K562 (cell line): Measurements from ENCODE around the gene ARHGDIA. TPM values are rescaled to one million over a fixed set of nuclear protein-coding genes. Genes with fewer than 3 reads are reported as not detected.

ENCODE experiments used
- ESRRB ChIP-seq: fragments of 250-450 bp; sonication (Bioruptor Pico); IDR thresholded peaks from 2 replicates; pipeline ENCODE4 v1.5.0; 2020; ENCODE audit warnings: mild to moderate bottlenecking, moderate library complexity, borderline replicate concordance
- HDAC2 ChIP-seq: fragments of 450-650 bp; IDR thresholded peaks from 2 replicates; pipeline ENCODE4 v1.6.1; 2016; ENCODE audit warnings: mild to moderate bottlenecking
- HES1 ChIP-seq: fragments of 450-650 bp; IDR thresholded peaks from 2 replicates; pipeline ENCODE4 v1.6.1; 2016; ENCODE audit warnings: low read depth, mild to moderate bottlenecking, moderate library complexity
- HSF4 ChIP-seq: fragments of 250-450 bp; sonication (Bioruptor Pico); IDR thresholded peaks from 2 replicates; pipeline ENCODE4 v2.1.2; 2022; ENCODE audit warnings: mild to moderate bottlenecking, moderate library complexity, borderline replicate concordance
- ILF3 ChIP-seq: fragments of 450-650 bp; IDR thresholded peaks from 2 replicates; pipeline ENCODE4 v1.6.1; 2018; ENCODE audit warnings: antibody characterized with exemption, mild to moderate bottlenecking, moderate library complexity, borderline replicate concordance
- MTA3 ChIP-seq: fragments of 450-650 bp; formaldehyde crosslinking; IDR thresholded peaks from 2 replicates; pipeline ENCODE4 v1.6.1; 2017; ENCODE audit warnings: mild to moderate bottlenecking, borderline replicate concordance
- NFYB ChIP-seq: IDR thresholded peaks from 2 replicates; pipeline ENCODE4 v1.6.1; 2011; ENCODE audit warnings: mild to moderate bottlenecking, moderate library complexity; ENCODE audit not compliant: insufficient read length; ENCODE audit errors: extremely low read depth
- POLR2A ChIP-seq: fragments of 450-650 bp; conservative IDR thresholded peaks from 2 replicates; pipeline ENCODE4 v1.6.1; 2016
- POLR2AphosphoS5 ChIP-seq: IDR thresholded peaks from 2 replicates; pipeline ENCODE4 v1.6.1; 2011; ENCODE audit warnings: mild to moderate bottlenecking, low read depth, low read length, moderate library complexity; ENCODE audit not compliant: control insufficient read depth, insufficient read depth
- PRPF4 ChIP-seq: fragments of 200-400 bp; formaldehyde crosslinking; IDR thresholded peaks from one replicate; pipeline ENCODE4 v1.6.1; 2017; ENCODE audit warnings: low read length, low read depth, mild to moderate bottlenecking; ENCODE audit not compliant: insufficient read depth, poor library complexity, severe bottlenecking
- RBM39 ChIP-seq: fragments of 200-400 bp; formaldehyde crosslinking; optimal IDR thresholded peaks from 2 replicates; pipeline ENCODE3; 2018; ENCODE audit warnings: low read depth, low read length
- SMARCE1 ChIP-seq: fragments of 450-650 bp; IDR thresholded peaks from 2 replicates; pipeline ENCODE4 v1.7.1; 2016; ENCODE audit warnings: mild to moderate bottlenecking
- STAG1 ChIP-seq: sonication (generic); formaldehyde crosslinking; IDR thresholded peaks from 2 replicates; pipeline ENCODE4 v1.5.0; 2020; ENCODE audit warnings: missing genetic modification reagents, borderline replicate concordance
- ZNF224 ChIP-seq: sonication (generic); formaldehyde crosslinking; IDR thresholded peaks from 2 replicates; pipeline ENCODE4 v1.8.0; 2022; ENCODE audit warnings: mild to moderate bottlenecking, missing genetic modification reagents
- ZNF398 ChIP-seq: fragments of 250-450 bp; sonication (Bioruptor Pico); IDR thresholded peaks from 2 replicates; pipeline ENCODE4 v1.8.0; 2021; ENCODE audit warnings: moderate library complexity, mild to moderate bottlenecking, inconsistent platforms
- ZNF830 ChIP-seq: fragments of 250-450 bp; sonication (Bioruptor Pico); IDR thresholded peaks from 2 replicates; pipeline ENCODE4 v1.5.0; 2021; ENCODE audit warnings: mild to moderate bottlenecking
- polyA plus RNA-seq, 8 experiments: library from polyadenylated mRNA; depleted of rRNA in 4 of 8; stranded (reverse) in 5 of 8; unstranded in 3 of 8; fragments of >200 nt; fragmentation: Nextera tagmentation in 2 of 8; fragmentation: Illumina TruSeq in 1 of 8; extraction: Ambion mirVana in 2 of 8; extraction: Trizol in 1 of 8; gene quantifications; 2 replicates each; pipeline versions ENCODE4 v1.2.1 to v1.2.3, GENCODE V29; 2011 to 2014; ENCODE audit warnings: inconsistent platforms in 1 of 8, missing spikeins in 1 of 8
- total RNA-seq, 7 experiments: library from RNA; depleted of rRNA in 6 of 7; stranded (reverse); fragments of >200 nt in 6 of 7; fragmentation: Illumina TruSeq in 2 of 7; extraction: Trizol in 2 of 7; gene quantifications; 2 replicates each; pipeline versions ENCODE4 v1.2.1 to v1.2.3, GENCODE V29; 2011 to 2021; ENCODE audit warnings: low replicate concordance in 1 of 7
- TF ChIP-seq, protein P1 (sequence below): fragments of 450-650 bp; IDR thresholded peaks from 2 replicates; pipeline ENCODE4 v1.6.1; 2017; ENCODE audit warnings: antibody characterized with exemption, mild to moderate bottlenecking
- TF ChIP-seq, protein P2 (sequence below), 2 experiments: fragments of 200-800 bp in 1 of 2; sonication (Bioruptor generic) in 1 of 2; sonication (generic) in 1 of 2; formaldehyde crosslinking in 1 of 2; IDR thresholded peaks in 1 of 2; conservative IDR thresholded peaks in 1 of 2; 2 replicates each; pipeline versions ENCODE4 v1.5.0 to v1.6.1; 2016 to 2020; ENCODE audit warnings: missing compliant biosample characterization in 1 of 2, missing genetic modification characterization in 1 of 2, missing genetic modification reagents in 1 of 2
- TF ChIP-seq, protein P3 (sequence below): fragments of 250-450 bp; sonication (Bioruptor Pico); IDR thresholded peaks from 2 replicates; pipeline ENCODE4 v1.9.0; 2021; ENCODE audit warnings: mild to moderate bottlenecking

Gene ARHGDIA
- total and polyA plus RNA-seq, 9 of the 15 experiments (the other 6 are each of a cell fraction or from before 2014, with no cell fraction given) = 9.6 to 340 (median 97.6) TPM

- TF ChIP-seq ZNF398 (CRISPR knock-in tag) (no peak), HSF4 (CRISPR knock-in tag) (no peak), ZNF830 (CRISPR knock-in tag) (no peak), ESRRB (CRISPR knock-in tag) (no peak), NFYB (no peak), POLR2AphosphoS5 (peak; percentile 85), ZNF224 (no peak), STAG1 (CRISPR knock-in tag) (no peak), PRPF4 (no peak), HES1 (no peak), ILF3 (no peak; the same call in 1 of the 2 replicates), MTA3 (peak; percentile 57; the same call in 1 of the 2 replicates), POLR2A (peak; percentile 54), RBM39 (no peak), SMARCE1 (no peak), HDAC2 (no peak)
- TF ChIP-seq, protein P1, sequence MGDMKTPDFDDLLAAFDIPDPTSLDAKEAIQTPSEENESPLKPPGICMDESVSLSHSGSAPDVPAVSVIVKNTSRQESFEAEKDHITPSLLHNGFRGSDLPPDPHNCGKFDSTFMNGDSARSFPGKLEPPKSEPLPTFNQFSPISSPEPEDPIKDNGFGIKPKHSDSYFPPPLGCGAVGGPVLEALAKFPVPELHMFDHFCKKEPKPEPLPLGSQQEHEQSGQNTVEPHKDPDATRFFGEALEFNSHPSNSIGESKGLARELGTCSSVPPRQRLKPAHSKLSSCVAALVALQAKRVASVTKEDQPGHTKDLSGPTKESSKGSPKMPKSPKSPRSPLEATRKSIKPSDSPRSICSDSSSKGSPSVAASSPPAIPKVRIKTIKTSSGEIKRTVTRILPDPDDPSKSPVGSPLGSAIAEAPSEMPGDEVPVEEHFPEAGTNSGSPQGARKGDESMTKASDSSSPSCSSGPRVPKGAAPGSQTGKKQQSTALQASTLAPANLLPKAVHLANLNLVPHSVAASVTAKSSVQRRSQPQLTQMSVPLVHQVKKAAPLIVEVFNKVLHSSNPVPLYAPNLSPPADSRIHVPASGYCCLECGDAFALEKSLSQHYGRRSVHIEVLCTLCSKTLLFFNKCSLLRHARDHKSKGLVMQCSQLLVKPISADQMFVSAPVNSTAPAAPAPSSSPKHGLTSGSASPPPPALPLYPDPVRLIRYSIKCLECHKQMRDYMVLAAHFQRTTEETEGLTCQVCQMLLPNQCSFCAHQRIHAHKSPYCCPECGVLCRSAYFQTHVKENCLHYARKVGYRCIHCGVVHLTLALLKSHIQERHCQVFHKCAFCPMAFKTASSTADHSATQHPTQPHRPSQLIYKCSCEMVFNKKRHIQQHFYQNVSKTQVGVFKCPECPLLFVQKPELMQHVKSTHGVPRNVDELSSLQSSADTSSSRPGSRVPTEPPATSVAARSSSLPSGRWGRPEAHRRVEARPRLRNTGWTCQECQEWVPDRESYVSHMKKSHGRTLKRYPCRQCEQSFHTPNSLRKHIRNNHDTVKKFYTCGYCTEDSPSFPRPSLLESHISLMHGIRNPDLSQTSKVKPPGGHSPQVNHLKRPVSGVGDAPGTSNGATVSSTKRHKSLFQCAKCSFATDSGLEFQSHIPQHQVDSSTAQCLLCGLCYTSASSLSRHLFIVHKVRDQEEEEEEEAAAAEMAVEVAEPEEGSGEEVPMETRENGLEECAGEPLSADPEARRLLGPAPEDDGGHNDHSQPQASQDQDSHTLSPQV = no peak; the same call in 1 of the 2 replicates
- TF ChIP-seq, protein P2, sequence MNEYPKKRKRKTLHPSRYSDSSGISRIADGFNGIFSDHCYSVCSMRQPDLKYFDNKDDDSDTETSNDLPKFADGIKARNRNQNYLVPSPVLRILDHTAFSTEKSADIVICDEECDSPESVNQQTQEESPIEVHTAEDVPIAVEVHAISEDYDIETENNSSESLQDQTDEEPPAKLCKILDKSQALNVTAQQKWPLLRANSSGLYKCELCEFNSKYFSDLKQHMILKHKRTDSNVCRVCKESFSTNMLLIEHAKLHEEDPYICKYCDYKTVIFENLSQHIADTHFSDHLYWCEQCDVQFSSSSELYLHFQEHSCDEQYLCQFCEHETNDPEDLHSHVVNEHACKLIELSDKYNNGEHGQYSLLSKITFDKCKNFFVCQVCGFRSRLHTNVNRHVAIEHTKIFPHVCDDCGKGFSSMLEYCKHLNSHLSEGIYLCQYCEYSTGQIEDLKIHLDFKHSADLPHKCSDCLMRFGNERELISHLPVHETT (CRISPR knock-in tag; conservative IDR thresholded peaks at IDR 0.05 in 1 of 2, IDR thresholded peaks at IDR 0.05 in 1 of 2) = no peak
- TF ChIP-seq, protein P3, sequence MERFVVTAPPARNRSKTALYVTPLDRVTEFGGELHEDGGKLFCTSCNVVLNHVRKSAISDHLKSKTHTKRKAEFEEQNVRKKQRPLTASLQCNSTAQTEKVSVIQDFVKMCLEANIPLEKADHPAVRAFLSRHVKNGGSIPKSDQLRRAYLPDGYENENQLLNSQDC = no peak
Observed at GRCh38 chr17:81859906-81860755, 11.0 kb downstream of the ARHGDIA start, which contains the start of gene P4HB (continued).
